ENCODE results near the gene ODAPH. TPM values are rescaled to one million over a fixed set of nuclear protein-coding genes. Genes with fewer than 3 reads are reported as not detected.

Gene ODAPH
- polyA plus RNA-seq, 1 donor (not counting 4 experiments of a cell fraction or from before 2014, with no cell fraction given), result 0.45 TPM

GRCh38 chr4:75605928-75606327, 50.1 kb downstream of the ODAPH start:
- Histone ChIP-seq H3K4me2 (ENCODE audit: control insufficient read depth, extremely low read depth, insufficient read depth, low read depth, low read length) (no peak overlapping the region), H2AFZ (ENCODE audit: control insufficient read depth, low read length) (no peak overlapping the region), H3K27ac (ENCODE audit: control insufficient read depth, insufficient read depth, low read length) (no peak overlapping the region), H3K4me1 (ENCODE audit: control insufficient read depth, extremely low read depth, insufficient read depth, low read length) (no peaks in the 10 kb centered on the region), H3K4me3 (ENCODE audit: control insufficient read depth in 2 of 3, extremely low read depth in 1 of 3, insufficient read depth in 2 of 3, low read depth in 1 of 3, low read length in 3 of 3) (no peak overlapping the region), H3K27me3 (ENCODE audit: control insufficient read depth, extremely low read depth, insufficient read depth, low read length) (no peaks in the 10 kb centered on the region), H3K9ac (ENCODE audit: control insufficient read depth, extremely low read depth, insufficient read depth, low read length) (no peak overlapping the region), H3K36me3 (ENCODE audit: control insufficient read depth in 2 of 2, extremely low read depth in 1 of 2, insufficient read depth in 2 of 2, low read length in 2 of 2) (no peaks in the 10 kb centered on the region), H4K20me1 (ENCODE audit: control insufficient read depth, extremely low read depth, insufficient read depth, low read length) (no peaks in the 10 kb centered on the region), H3K9me3 (ENCODE audit: control insufficient read depth, low read depth, low read length) (no peaks in the 10 kb centered on the region), H3K9me1 (ENCODE audit: control insufficient read depth, extremely low read depth, insufficient read depth, low read length) (no peaks in the 10 kb centered on the region), H3K79me2 (ENCODE audit: control insufficient read depth, insufficient read depth, low read length) (no peaks in the 10 kb centered on the region)
- dilution Hi-C loops (cut with MboI; ENCODE audit: extremely low pct_ligation_motif_present, low sequenced_read_pairs), result no loop called here
- DNase-seq (ENCODE audit: low read depth, low spot score) (no peak), FAIRE-seq (no peak)
- TF ChIP-seq EZH2 (IDR thresholded peaks at IDR 0.05; ENCODE audit: low read length), result no peak
- no peak for TF ChIP-seq CTCF (optimal IDR thresholded peaks at IDR 0.05 in 1 of 3, IDR thresholded peaks at IDR 0.05 in 1 of 3, conservative IDR thresholded peaks at IDR 0.05 in 1 of 3; ENCODE audit: extremely low read depth in 1 of 3, insufficient read depth in 2 of 3, low read length in 3 of 3)

- H3K9me3 ChIP-seq (ENCODE audit: control insufficient read depth, low read depth, low read length), result no peaks in the 10 kb centered on the region
- H4K20me1 ChIP-seq (ENCODE audit: control insufficient read depth, extremely low read depth, insufficient read depth, low read length), result no peaks in the 10 kb centered on the region
- DNase-seq (ENCODE audit: low read depth, low spot score) (no peak), FAIRE-seq (no peak)
- no peaks in the 10 kb centered on the region for H3K79me2 ChIP-seq (ENCODE audit: control insufficient read depth, insufficient read depth, low read length)
- no peak overlapping the region for H3K4me2 ChIP-seq (ENCODE audit: control insufficient read depth, extremely low read depth, insufficient read depth, low read depth, low read length)
- no peaks in the 10 kb centered on the region for H3K9me1 ChIP-seq (ENCODE audit: control insufficient read depth, extremely low read depth, insufficient read depth, low read length)
- no peak overlapping the region for H2AFZ ChIP-seq (ENCODE audit: control insufficient read depth, low read length)
- H3K27ac ChIP-seq (ENCODE audit: control insufficient read depth, insufficient read depth, low read length), result no peak overlapping the region
- TF ChIP-seq EZH2 (IDR thresholded peaks at IDR 0.05; ENCODE audit: low read length) (no peak), CTCF (optimal IDR thresholded peaks at IDR 0.05 in 1 of 3, IDR thresholded peaks at IDR 0.05 in 1 of 3, conservative IDR thresholded peaks at IDR 0.05 in 1 of 3; ENCODE audit: extremely low read depth in 1 of 3, insufficient read depth in 2 of 3, low read length in 3 of 3) (no peak)
- no peak overlapping the region for H3K4me3 ChIP-seq (ENCODE audit: control insufficient read depth in 2 of 3, extremely low read depth in 1 of 3, insufficient read depth in 2 of 3, low read depth in 1 of 3, low read length in 3 of 3)
- H3K4me1 ChIP-seq (ENCODE audit: control insufficient read depth, extremely low read depth, insufficient read depth, low read length), result no peaks in the 10 kb centered on the region
- no peaks in the 10 kb centered on the region for H3K27me3 ChIP-seq (ENCODE audit: control insufficient read depth, extremely low read depth, insufficient read depth, low read length)
- dilution Hi-C loops (cut with MboI; ENCODE audit: extremely low pct_ligation_motif_present, low sequenced_read_pairs), result no loop called here
- no peak overlapping the region for H3K9ac ChIP-seq (ENCODE audit: control insufficient read depth, extremely low read depth, insufficient read depth, low read length)
- no peaks in the 10 kb centered on the region for H3K36me3 ChIP-seq (ENCODE audit: control insufficient read depth in 2 of 2, extremely low read depth in 1 of 2, insufficient read depth in 2 of 2, low read length in 2 of 2)
Observed at GRCh38 chr4:75612306-75612705, 56.4 kb downstream of the ODAPH start.

Other genes starting within 250 kb of the ODAPH start
- 16.7 to 29.0 TPM (median 28.1 TPM) in 3 replicates for gene RCHY1, start 41.7 kb upstream of the ODAPH start, polyA plus RNA-seq
- gene THAP6, start 41.6 kb upstream of the ODAPH start, polyA plus RNA-seq, result 6.4 to 11.9 TPM (median 9.4 TPM) in 3 replicates
- 0.50 to 0.64 TPM (median 0.61 TPM) in 3 replicates for gene CDKL2, start 74.5 kb downstream of the ODAPH start, polyA plus RNA-seq
- 85.9 to 137 TPM (median 107 TPM) in 3 replicates for gene G3BP2, start 117.3 kb downstream of the ODAPH start, polyA plus RNA-seq
- 47.8 to 75.4 TPM (median 54.2 TPM) in 3 replicates for gene USO1, start 168.5 kb downstream of the ODAPH start, polyA plus RNA-seq